Liver (tissue), 3 donors: Measurements from ENCODE around the gene PCDHGA5.

Source experiments
- NR2F2 ChIP-seq: IDR thresholded peaks from 2 replicates; pipeline ENCODE4 v1.6.1; 2016; ENCODE audit warnings: antibody characterized with exemption
- RAD21 ChIP-seq, 2 donors: IDR thresholded peaks; 2 replicates each; pipeline ENCODE4 v1.6.1; 2016; ENCODE audit warnings: antibody characterized with exemption in 2 of 2, mild to moderate bottlenecking in 2 of 2
- REST ChIP-seq: IDR thresholded peaks from 2 replicates; pipeline ENCODE4 v1.6.1; 2016; ENCODE audit warnings: antibody characterized with exemption, mild to moderate bottlenecking
- RXRA ChIP-seq, 2 donors: IDR thresholded peaks; 2 replicates each; pipeline ENCODE4 v1.6.1; 2017 to 2018; ENCODE audit warnings: antibody characterized with exemption in 2 of 2, mild to moderate bottlenecking in 1 of 2
- SP1 ChIP-seq: IDR thresholded peaks from 2 replicates; pipeline ENCODE4 v1.6.1; 2018; ENCODE audit warnings: antibody characterized with exemption, mild to moderate bottlenecking
- YY1 ChIP-seq: IDR thresholded peaks from 2 replicates; pipeline ENCODE4 v1.6.1; 2016; ENCODE audit warnings: antibody characterized with exemption, mild to moderate bottlenecking
- ZBTB33 ChIP-seq: IDR thresholded peaks from 2 replicates; pipeline ENCODE4 v1.6.1; 2016; ENCODE audit warnings: antibody characterized with exemption
- TF ChIP-seq, protein P1 (sequence below): fragments of 150-350 bp; IDR thresholded peaks from 2 replicates; pipeline ENCODE4 v1.5.1; 2017; ENCODE audit warnings: improper control_type of control experiment, low read depth, low read length; ENCODE audit not compliant: missing input control
- TF ChIP-seq, protein P2 (sequence below): IDR thresholded peaks from 2 replicates; pipeline ENCODE4 v1.6.1; 2016; ENCODE audit warnings: antibody characterized with exemption
- donor health status: healthy.
- donor health status: healthy.

DNA sequence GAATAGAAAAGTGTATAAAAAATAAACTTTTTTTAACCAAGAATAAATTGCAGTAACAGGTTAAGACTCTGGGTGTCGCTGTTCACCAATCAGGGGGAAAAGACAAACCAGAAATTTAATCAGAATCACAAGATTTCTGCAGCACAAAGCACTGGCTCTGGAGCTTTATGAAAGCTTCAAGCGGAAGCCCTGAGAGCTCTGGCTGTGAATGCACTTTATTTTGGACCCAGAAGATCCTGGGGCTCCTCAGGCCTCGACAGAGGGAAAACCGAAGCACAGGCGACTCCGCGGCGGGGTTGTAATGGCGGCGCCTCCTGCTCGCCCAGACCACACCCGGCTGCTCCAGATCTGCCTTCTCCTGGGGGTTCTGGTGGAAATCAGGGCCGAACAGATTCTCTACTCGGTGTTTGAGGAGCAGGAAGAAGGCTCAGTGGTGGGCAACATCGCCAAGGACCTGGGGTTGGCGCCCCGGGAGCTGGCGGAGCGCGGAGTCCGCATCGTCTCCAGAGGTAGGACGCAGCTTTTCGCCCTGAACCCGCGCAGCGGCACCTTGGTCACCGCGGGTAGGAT, 9.0 kb upstream of the PCDHGA5 start, which contains the start of gene PCDHGA4:
- TF ChIP-seq, protein P1, sequence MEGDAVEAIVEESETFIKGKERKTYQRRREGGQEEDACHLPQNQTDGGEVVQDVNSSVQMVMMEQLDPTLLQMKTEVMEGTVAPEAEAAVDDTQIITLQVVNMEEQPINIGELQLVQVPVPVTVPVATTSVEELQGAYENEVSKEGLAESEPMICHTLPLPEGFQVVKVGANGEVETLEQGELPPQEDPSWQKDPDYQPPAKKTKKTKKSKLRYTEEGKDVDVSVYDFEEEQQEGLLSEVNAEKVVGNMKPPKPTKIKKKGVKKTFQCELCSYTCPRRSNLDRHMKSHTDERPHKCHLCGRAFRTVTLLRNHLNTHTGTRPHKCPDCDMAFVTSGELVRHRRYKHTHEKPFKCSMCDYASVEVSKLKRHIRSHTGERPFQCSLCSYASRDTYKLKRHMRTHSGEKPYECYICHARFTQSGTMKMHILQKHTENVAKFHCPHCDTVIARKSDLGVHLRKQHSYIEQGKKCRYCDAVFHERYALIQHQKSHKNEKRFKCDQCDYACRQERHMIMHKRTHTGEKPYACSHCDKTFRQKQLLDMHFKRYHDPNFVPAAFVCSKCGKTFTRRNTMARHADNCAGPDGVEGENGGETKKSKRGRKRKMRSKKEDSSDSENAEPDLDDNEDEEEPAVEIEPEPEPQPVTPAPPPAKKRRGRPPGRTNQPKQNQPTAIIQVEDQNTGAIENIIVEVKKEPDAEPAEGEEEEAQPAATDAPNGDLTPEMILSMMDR: no peak
- no peak for TF ChIP-seq REST
- no peak for TF ChIP-seq YY1
- TF ChIP-seq RXRA (IDR thresholded peaks at IDR 0.05): no peak
- TF ChIP-seq ZBTB33: no peak
- TF ChIP-seq NR2F2: no peak
- TF ChIP-seq RAD21 (IDR thresholded peaks at IDR 0.05): no peak
- no peak for TF ChIP-seq SP1
- TF ChIP-seq, protein P2, sequence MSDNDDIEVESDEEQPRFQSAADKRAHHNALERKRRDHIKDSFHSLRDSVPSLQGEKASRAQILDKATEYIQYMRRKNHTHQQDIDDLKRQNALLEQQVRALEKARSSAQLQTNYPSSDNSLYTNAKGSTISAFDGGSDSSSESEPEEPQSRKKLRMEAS: no peak
